CD4-positive, alpha-beta T cell (primary cell): ENCODE measurements around the gene POLR2L. TPM values are rescaled to one million over a fixed set of nuclear protein-coding genes. Genes with fewer than 3 reads are reported as not detected.

Source experiments
- ATAC-seq: fragments of 200-7000 bp; cut with Tn5 transposase; one replicate; pipeline ENCODE4 v1.10.0; 2022; ENCODE audit warnings: mild to moderate bottlenecking; ENCODE audit not compliant: poor library complexity
- CTCF ChIA-PET: fragments of 350-600 bp; sonication (Branson Sonifier 250); formaldehyde crosslinking; loops from one replicate; lab custom pipeline; 2021; ENCODE audit warnings: antibody characterized with exemption, inconsistent platforms; lab: Charles Lee
- POLR2A ChIA-PET: fragments of 350-600 bp; sonication (Branson Sonifier 250); formaldehyde crosslinking; loops from one replicate; lab custom pipeline; 2021; ENCODE audit warnings: antibody characterized with exemption, inconsistent platforms; lab: Charles Lee
- DNase-seq, 14 experiments: peaks; one replicate each; pipeline ENCODE4 v3.0.0-alpha.2; 2013 to 2020; ENCODE audit warnings: mixed read lengths in 2 of 14
- H3K27ac ChIP-seq, 2 donors: one replicate each; pipeline versions ENCODE4 v1.5.1 to v1.7.0; 2013; ENCODE audit warnings: low read length in 2 of 2, low read depth in 1 of 2, mild to moderate bottlenecking in 1 of 2
- H3K27me3 ChIP-seq, 2 experiments: 1 replicate in 1 of 2; 2 replicates in 1 of 2; pipeline versions ENCODE4 v1.6.1 to v1.7.0; 2013; ENCODE audit warnings: low read length in 2 of 2, control low read depth in 1 of 2, mild to moderate bottlenecking in 1 of 2, moderate library complexity in 1 of 2; ENCODE audit not compliant: insufficient read depth in 2 of 2, control insufficient read depth in 1 of 2
- H3K36me3 ChIP-seq: one replicate; pipeline ENCODE4 v1.6.1; 2013; ENCODE audit warnings: low read length, control low read depth; ENCODE audit not compliant: insufficient read depth
- H3K4me1 ChIP-seq: one replicate; pipeline ENCODE4 v1.6.1; 2013; ENCODE audit warnings: low read length, control low read depth; ENCODE audit not compliant: insufficient read depth
- H3K4me3 ChIP-seq: one replicate; pipeline ENCODE4 v1.5.1; 2013; ENCODE audit warnings: mild to moderate bottlenecking, low read length, moderate library complexity
- H3K9me3 ChIP-seq, 2 experiments: 1 replicate in 1 of 2; 2 replicates in 1 of 2; pipeline versions ENCODE4 v1.6.1 to v1.7.0; 2013; ENCODE audit warnings: low read length in 2 of 2, mild to moderate bottlenecking in 2 of 2, control low read depth in 1 of 2, moderate library complexity in 1 of 2; ENCODE audit not compliant: control insufficient read depth in 1 of 2, insufficient read depth in 1 of 2
- H3K27ac Mint-ChIP-seq: one replicate; pipeline ENCODE4 v1.8.0; 2020; ENCODE audit warnings: mixed read lengths
- H3K27me3 Mint-ChIP-seq: one replicate; pipeline ENCODE4 v1.8.0; 2021; ENCODE audit warnings: mixed read lengths
- H3K36me3 Mint-ChIP-seq: one replicate; pipeline ENCODE4 v1.8.0; 2021; ENCODE audit warnings: low read depth, mixed read lengths
- H3K4me1 Mint-ChIP-seq: one replicate; pipeline ENCODE4 v1.8.0; 2021; ENCODE audit warnings: low read depth, mixed read lengths
- H3K4me3 Mint-ChIP-seq: one replicate; pipeline ENCODE4 v1.8.0; 2020; ENCODE audit warnings: mild to moderate bottlenecking, mixed read lengths
- H3K9me3 Mint-ChIP-seq: one replicate; pipeline ENCODE4 v1.8.0; 2020; ENCODE audit warnings: mixed read lengths
- intact Hi-C, 2 experiments: fragments of 100-400 bp; cut with DNase I in 1 of 2; cut with micrococcal nuclease in 1 of 2; formaldehyde crosslinking; loops; one replicate each; pipeline versions ENCODE4 v1.15.1 to v1.9.0; 2023 to 2025; cut with DNase I, micrococcal nuclease
- total RNA-seq, 174 experiments: library from RNA in 2 of 174; stranded (reverse) in 2 of 174; gene quantifications; one replicate each; pipeline ENCODE4 v1.2.3 and lab custom pipeline; 2021 to 2026
- TF ChIP-seq, protein P1 (sequence below): fragments of 200-600 bp; IDR thresholded peaks from one replicate; pipeline ENCODE4 v1.8.0; 2022; ENCODE audit warnings: antibody characterized with exemption, mild to moderate bottlenecking

POLR2L gene
- total RNA-seq, 2 experiments from 2014 or later: 19.6 to 19.8 TPM

DNA sequence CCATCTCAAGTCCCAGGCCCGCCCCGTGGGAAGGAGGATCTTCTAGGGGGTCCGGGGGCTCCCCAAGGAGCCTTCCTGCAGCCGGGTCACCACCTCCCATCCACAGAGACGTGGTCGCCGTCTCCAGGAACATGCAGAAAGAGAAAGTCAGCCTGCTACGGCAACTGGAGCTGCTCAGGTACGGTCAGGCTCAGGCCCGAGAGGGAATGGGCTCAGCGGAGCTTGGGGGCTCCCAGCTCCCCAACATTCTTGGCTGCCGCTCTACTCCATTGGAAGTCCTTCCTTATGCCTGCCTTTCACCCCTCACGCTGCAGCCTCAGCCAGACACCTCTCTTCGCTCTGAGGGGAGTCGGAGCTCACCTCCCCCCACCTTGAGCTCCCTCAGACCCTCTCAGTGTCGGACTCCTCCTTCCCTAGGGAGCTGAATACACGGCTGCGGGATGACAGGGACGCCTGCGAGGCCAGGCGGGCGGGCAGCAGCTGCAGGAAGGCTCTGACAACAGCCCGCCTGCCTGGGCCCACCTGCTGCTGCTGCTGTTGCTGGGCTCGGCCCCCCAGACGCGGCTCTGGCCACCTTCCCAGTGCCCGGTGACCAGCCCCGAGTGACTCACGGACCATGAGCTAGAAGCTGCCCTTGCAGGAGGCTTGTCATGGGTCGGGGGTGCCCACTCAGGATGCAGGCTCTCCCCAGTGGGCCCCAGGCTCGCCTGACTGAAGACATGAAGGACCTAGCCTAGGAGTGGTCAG is 11.0 kb downstream of the POLR2L start:
- H3K9me3 ChIP-seq: peaks cover 0 to 36% of the 10 kb centered on the region in 2 experiments
- Mint-ChIP-seq H3K27ac (no peak overlapping the region), H3K27me3 (peaks cover 48% of the 10 kb centered on the region), H3K4me3 (peak overlapping the region; percentile 73), H3K9me3 (no peaks in the 10 kb centered on the region), H3K36me3 (no peaks in the 10 kb centered on the region), H3K4me1 (peaks cover 39% of the 10 kb centered on the region)
- CTCF ChIA-PET: no interaction called here
- no peak overlapping the region for H3K27ac ChIP-seq
- DNase-seq (peak in 2 of 14 experiments; percentile 17 to 53), ATAC-seq (no peak)
- intact Hi-C loops: no loop called here
- TF ChIP-seq, protein P1, sequence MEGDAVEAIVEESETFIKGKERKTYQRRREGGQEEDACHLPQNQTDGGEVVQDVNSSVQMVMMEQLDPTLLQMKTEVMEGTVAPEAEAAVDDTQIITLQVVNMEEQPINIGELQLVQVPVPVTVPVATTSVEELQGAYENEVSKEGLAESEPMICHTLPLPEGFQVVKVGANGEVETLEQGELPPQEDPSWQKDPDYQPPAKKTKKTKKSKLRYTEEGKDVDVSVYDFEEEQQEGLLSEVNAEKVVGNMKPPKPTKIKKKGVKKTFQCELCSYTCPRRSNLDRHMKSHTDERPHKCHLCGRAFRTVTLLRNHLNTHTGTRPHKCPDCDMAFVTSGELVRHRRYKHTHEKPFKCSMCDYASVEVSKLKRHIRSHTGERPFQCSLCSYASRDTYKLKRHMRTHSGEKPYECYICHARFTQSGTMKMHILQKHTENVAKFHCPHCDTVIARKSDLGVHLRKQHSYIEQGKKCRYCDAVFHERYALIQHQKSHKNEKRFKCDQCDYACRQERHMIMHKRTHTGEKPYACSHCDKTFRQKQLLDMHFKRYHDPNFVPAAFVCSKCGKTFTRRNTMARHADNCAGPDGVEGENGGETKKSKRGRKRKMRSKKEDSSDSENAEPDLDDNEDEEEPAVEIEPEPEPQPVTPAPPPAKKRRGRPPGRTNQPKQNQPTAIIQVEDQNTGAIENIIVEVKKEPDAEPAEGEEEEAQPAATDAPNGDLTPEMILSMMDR: no peak
- H3K4me3 ChIP-seq: no peak overlapping the region
- H3K4me1 ChIP-seq: peaks cover 80% of the 10 kb centered on the region
- no peaks in the 10 kb centered on the region for H3K36me3 ChIP-seq
- POLR2A ChIA-PET: interaction anchor here (1.4 to 10.0 kb wide), 4 partner anchors 11 to 35 kb away, joined by 3 to 115 read pairs (median 38); partner anchors contain the start of genes PNPLA2, POLR2L, RPLP2 and TSPAN4
- peaks cover 45 to 55% of the 10 kb centered on the region in 2 experiments for H3K27me3 ChIP-seq

DNA sequence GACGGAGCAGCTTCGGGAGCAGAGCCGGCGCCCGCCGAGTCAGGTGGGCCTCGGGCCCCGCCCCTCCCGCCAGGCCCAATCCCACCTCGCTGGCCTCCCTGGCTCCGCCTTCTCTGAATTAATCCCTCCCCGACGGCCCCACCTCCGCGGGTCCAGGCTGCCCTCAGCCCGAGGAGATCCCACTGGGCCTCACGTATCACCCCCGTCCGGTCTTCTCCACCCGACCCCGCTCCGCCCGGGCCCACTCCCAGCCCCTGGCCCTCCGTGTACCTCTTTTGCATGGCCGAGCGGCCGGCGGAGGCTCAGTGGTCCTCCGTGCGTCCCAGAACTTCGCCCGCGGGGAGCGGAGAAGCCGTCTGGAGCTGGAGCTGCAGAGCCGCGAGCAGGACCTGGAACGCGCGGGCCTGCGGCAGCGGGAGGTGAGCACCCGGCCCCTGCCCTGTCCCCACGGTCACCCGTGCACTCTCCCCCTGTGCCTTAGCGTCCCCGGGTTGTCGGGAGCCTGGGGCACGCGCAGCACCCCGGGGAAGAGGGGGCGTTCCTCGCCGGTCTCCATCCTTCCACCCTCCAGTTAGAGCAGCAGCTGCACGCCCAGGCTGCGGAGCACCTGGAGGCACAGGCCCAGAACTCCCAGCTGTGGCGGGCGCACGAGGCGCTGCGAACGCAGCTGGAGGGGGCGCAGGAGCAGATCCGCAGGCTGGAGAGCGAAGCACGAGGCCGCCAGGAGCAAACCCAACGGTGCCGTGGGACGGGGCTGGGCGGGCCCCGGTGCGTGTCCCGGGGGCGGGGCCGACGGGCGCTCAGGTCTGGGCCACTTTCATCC is 11.8 kb downstream of the POLR2L start:
- H3K27me3 Mint-ChIP-seq: peaks cover 48% of the 10 kb centered on the region
- no peak overlapping the region for H3K27ac Mint-ChIP-seq
- peak in 11 of 14 experiments; percentile 37 to 78 (median 52) for DNase-seq
- H3K36me3 ChIP-seq: no peaks in the 10 kb centered on the region
- H3K4me3 Mint-ChIP-seq: peak overlapping the region; percentile 45
- intact Hi-C loops: loop anchor here in 1 of 2 experiments (1.0 kb wide), 1 partner anchor 10 kb away; no protein-coding TSS in a partner anchor
- peak overlapping the region; percentile 39 for H3K4me3 ChIP-seq
- TF ChIP-seq, protein P1: no peak
- H3K36me3 Mint-ChIP-seq: peaks cover under 1% of the 10 kb centered on the region
- H3K27ac ChIP-seq: no peak overlapping the region
- H3K9me3 Mint-ChIP-seq: no peaks in the 10 kb centered on the region
- POLR2A ChIA-PET: interaction anchor here (0.6 to 10.0 kb wide), 5 partner anchors 11 to 34 kb away, joined by 3 to 115 read pairs (median 5); partner anchors contain the start of genes PNPLA2, POLR2L, RPLP2 and TSPAN4
- peak; percentile 27 for ATAC-seq
- H3K27me3 ChIP-seq: peaks cover 45 to 57% of the 10 kb centered on the region in 2 experiments
- peaks cover 39% of the 10 kb centered on the region for H3K4me1 Mint-ChIP-seq
- H3K9me3 ChIP-seq: peaks cover 0 to 39% of the 10 kb centered on the region in 2 experiments
- H3K4me1 ChIP-seq: peaks cover 81% of the 10 kb centered on the region
- CTCF ChIA-PET: no interaction called here

DNA sequence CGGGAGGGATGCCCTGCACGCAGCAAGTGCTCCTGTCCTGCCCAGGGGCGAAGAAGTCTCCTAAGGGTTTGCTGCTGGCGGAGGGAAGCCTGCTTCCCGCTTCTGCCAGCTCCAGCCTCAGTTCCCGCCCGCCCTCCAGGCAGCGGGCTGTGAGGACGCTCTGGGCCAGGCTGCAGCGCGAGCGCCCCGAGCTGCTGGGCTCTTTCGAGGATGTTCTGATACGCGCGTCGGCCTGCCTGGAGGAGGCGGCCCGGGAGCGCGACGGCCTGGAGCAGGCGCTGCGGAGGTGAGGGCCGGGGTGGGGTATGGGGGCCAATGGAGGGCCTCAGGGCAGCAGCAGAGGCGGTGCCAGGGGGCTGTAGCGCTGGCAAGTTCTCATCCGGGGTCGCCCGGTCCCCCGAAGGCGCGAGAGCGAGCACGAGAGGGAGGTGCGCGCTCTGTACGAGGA is 12.5 kb downstream of the POLR2L start:
- no peak overlapping the region for H3K27ac ChIP-seq
- H3K9me3 ChIP-seq: peaks cover 0 to 42% of the 10 kb centered on the region in 2 experiments
- peaks cover 45 to 58% of the 10 kb centered on the region in 2 experiments for H3K27me3 ChIP-seq
- Mint-ChIP-seq H3K4me1 (peaks cover 39% of the 10 kb centered on the region), H3K27me3 (peaks cover 48% of the 10 kb centered on the region), H3K27ac (no peak overlapping the region), H3K9me3 (no peaks in the 10 kb centered on the region), H3K36me3 (peaks cover 7% of the 10 kb centered on the region), H3K4me3 (peak overlapping the region; percentile 48)
- H3K4me3 ChIP-seq: peak overlapping the region; percentile 39
- DNase-seq (peak in 1 of 14 experiments; percentile 6), ATAC-seq (peak; percentile 8)
- peaks cover 77% of the 10 kb centered on the region for H3K4me1 ChIP-seq
- peaks cover 4% of the 10 kb centered on the region for H3K36me3 ChIP-seq
- ChIA-PET CTCF (no interaction called here), POLR2A (interaction anchor here (1.1 to 10.0 kb wide), 6 partner anchors 10 to 135 kb away, joined by 3 to 115 read pairs (median 6); partner anchors contain the start of genes DEAF1, PNPLA2, POLR2L and RPLP2)
- TF ChIP-seq, protein P1: no peak
- intact Hi-C loops: loop anchor here in 1 of 2 experiments (1.0 kb wide), 1 partner anchor 10 kb away; no protein-coding TSS in a partner anchor
